HEK293T (cell line): ENCODE measurements around the gene RELT.

ENCODE experiments used
- ARNT ChIP-seq: fragments of 450-650 bp; IDR thresholded peaks from 2 replicates; pipeline ENCODE4 v1.6.1; 2017; ENCODE audit warnings: mild to moderate bottlenecking
- BHLHE40 ChIP-seq: fragments of 450-650 bp; IDR thresholded peaks from 2 replicates; pipeline ENCODE4 v1.6.1; 2016; ENCODE audit warnings: mild to moderate bottlenecking, moderate library complexity, borderline replicate concordance
- FOXK2 ChIP-seq: fragments of 450-650 bp; IDR thresholded peaks from 2 replicates; pipeline ENCODE4 v1.6.1; 2016; ENCODE audit warnings: mild to moderate bottlenecking
- FOXM1 ChIP-seq: fragments of 450-650 bp; IDR thresholded peaks from 2 replicates; pipeline ENCODE4 v1.6.1; 2017; ENCODE audit warnings: mild to moderate bottlenecking, borderline replicate concordance
- SP1 ChIP-seq: fragments of 450-650 bp; IDR thresholded peaks from 2 replicates; pipeline ENCODE4 v1.6.1; 2017
- SUZ12 ChIP-seq: fragments of 450-650 bp; IDR thresholded peaks from 2 replicates; pipeline ENCODE4 v1.6.1; 2016; ENCODE audit warnings: mild to moderate bottlenecking

GRCh38 chr11:73326929-73327811 is 49.0 kb upstream of the RELT start:
- TF ChIP-seq ARNT, result no peak
- no peak for TF ChIP-seq SP1
- no peak for TF ChIP-seq SUZ12
- no peak for TF ChIP-seq FOXK2
- no peak for TF ChIP-seq FOXM1
- TF ChIP-seq BHLHE40, result no peak
